SK-N-MC (cell line): ENCODE measurements around the gene MRPL53.

Experiments used
- EZH2 ChIP-seq: fragments of 200-600 bp; sonication (generic); IDR thresholded peaks from one replicate; pipeline ENCODE4 v1.6.1; 2017; ENCODE audit warnings: antibody characterized with exemption
- FOXP2 ChIP-seq: optimal IDR thresholded peaks from 2 replicates; pipeline ENCODE3; 2011; ENCODE audit warnings: mild to moderate bottlenecking, moderate library complexity; ENCODE audit not compliant: insufficient read depth; ENCODE audit errors: extremely low read length, control extremely low read depth
- POLR2AphosphoS5 ChIP-seq: IDR thresholded peaks from 2 replicates; pipeline ENCODE4 v1.6.1; 2012; ENCODE audit warnings: mild to moderate bottlenecking, low read depth, low read length, borderline replicate concordance

DNA sequence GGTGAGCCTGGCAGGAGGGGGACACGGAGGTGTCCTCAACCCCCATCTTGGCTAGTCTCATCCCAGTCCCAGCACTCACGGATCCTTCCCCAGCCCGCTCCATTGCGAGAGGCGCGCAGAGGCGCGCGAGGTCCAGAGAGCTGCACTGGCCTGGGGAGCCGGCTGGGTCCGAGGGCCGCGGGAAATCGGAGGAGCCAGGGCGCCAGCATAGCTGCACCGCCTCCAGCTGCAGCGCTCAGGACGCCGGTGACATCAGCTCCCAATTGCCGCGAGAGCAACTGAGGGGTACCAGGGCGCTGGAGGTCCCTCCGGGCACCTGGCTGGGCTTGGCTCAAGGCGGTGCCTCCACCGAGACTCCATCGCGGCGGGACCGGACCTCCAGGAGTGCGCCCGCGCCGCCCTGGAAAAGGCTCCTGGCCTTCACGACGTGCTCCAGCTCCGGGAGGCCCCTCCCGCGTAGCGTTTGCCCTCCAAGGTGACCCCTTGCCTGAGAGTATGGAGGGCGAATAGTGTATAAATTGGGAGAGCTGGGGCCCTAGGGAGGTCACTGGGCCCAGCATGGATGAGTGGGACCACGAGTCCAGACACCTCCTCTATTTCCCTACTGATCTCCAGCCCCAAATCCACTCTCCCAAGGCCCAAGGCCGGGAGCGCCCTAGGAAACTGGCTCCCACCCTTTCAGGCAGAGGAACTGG, 36.2 kb downstream of the MRPL53 start:
- TF ChIP-seq POLR2AphosphoS5: no peak
- TF ChIP-seq EZH2: no peak
- TF ChIP-seq FOXP2: no peak
